IMR-90 (cell line): ENCODE data around the gene SOX6.

Experiments
- BHLHE40 ChIP-seq: fragments of 150-350 bp; IDR thresholded peaks from 2 replicates; pipeline ENCODE4 v1.6.1; 2016; ENCODE audit warnings: mild to moderate bottlenecking, low read depth, low read length
- MAFK ChIP-seq: IDR thresholded peaks from 2 replicates; pipeline ENCODE4 v1.6.1; 2012; ENCODE audit warnings: low read depth, low read length, improper control_type of control experiment
- POLR2A ChIP-seq: IDR thresholded peaks from 2 replicates; pipeline ENCODE4 v1.6.1; 2012; ENCODE audit warnings: mild to moderate bottlenecking, low read depth, low read length
- RAD21 ChIP-seq: IDR thresholded peaks from 2 replicates; pipeline ENCODE4 v1.6.1; 2012; ENCODE audit warnings: low read length, improper control_type of control experiment
- TF ChIP-seq, protein P1 (sequence below): conservative IDR thresholded peaks from 2 replicates; pipeline ENCODE4 v1.5.1; 2012; ENCODE audit warnings: mild to moderate bottlenecking, low read depth, low read length, improper control_type of control experiment

DNA sequence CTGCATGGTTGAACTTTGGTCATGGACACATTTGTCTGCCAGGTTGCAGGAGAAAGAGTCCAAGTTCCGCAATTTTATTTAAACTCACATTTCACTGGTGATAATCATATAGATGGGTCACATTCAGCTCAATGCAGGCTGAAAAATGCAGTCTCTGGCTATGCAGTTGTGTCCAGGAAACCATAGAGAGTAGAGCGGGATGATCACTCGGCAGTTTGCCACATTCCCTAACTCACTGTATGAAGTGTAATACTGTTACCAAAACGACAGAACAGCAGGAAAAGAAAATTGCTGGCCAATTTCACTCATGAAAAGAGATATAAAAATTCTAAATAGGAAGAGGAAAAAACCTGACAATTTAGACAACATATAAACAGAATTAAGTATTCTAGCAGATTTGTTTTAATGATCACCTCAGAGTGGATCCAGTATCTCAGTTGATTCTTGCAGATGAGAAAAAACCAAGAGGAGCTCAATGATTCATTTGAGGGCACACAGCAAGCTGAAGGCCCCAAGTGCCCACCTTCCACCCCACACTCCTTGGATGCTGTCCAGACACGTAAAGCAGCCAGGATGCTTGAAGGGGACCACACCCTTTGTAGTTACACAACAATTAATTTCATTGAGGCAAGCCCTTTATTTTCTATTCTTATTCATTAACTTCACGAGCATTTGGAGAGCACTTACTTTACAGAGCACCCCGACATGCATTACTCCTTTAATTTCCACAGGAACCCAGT, 422.3 kb downstream of the SOX6 start:
- TF ChIP-seq, protein P1, sequence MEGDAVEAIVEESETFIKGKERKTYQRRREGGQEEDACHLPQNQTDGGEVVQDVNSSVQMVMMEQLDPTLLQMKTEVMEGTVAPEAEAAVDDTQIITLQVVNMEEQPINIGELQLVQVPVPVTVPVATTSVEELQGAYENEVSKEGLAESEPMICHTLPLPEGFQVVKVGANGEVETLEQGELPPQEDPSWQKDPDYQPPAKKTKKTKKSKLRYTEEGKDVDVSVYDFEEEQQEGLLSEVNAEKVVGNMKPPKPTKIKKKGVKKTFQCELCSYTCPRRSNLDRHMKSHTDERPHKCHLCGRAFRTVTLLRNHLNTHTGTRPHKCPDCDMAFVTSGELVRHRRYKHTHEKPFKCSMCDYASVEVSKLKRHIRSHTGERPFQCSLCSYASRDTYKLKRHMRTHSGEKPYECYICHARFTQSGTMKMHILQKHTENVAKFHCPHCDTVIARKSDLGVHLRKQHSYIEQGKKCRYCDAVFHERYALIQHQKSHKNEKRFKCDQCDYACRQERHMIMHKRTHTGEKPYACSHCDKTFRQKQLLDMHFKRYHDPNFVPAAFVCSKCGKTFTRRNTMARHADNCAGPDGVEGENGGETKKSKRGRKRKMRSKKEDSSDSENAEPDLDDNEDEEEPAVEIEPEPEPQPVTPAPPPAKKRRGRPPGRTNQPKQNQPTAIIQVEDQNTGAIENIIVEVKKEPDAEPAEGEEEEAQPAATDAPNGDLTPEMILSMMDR: no peak
- TF ChIP-seq MAFK: no peak
- no peak for TF ChIP-seq POLR2A
- no peak for TF ChIP-seq RAD21
- TF ChIP-seq BHLHE40: no peak
